Measurements from ENCODE around the gene ZNF593OS.

GRCh38 chr1:26175346-26175745 lies 3.7 kb upstream of the ZNF593OS start:
- TF ChIP-seq CTCF (IDR thresholded peaks at IDR 0.05; ENCODE audit: extremely low read depth in 1 of 2, insufficient read depth in 1 of 2, low read depth in 1 of 2, low read length in 2 of 2) = no peak
- no peak for TF ChIP-seq POLR2AphosphoS5 (IDR thresholded peaks at IDR 0.05; ENCODE audit: insufficient read depth, low read depth, low read length)
- no peak for TF ChIP-seq EZH2 (IDR thresholded peaks at IDR 0.05; ENCODE audit: borderline replicate concordance, low read depth, low read length, severe bottlenecking)
- TF ChIP-seq GATA2 (IDR thresholded peaks at IDR 0.05; ENCODE audit: insufficient read depth, insufficient read length, low read depth, low read length) = no peak
- no peak for TF ChIP-seq FOS (IDR thresholded peaks at IDR 0.05; ENCODE audit: borderline replicate concordance, insufficient read depth, low read length)

Measured in endothelial cell of umbilical vein (primary cell).